Measurements from ENCODE around the gene HIPK3.
"Not testable (repeated sequence)": the region's sequence is repeated elsewhere in the genome, so short reads cannot be mapped to it uniquely, and the experiment has no call there.

HIPK3 gene

GRCh38 chr11:33292311-33292710 lies 35.1 kb downstream of the HIPK3 start:
- in situ Hi-C loops (cut with MboI; ENCODE audit: low pct_unique_long_range_greater_than_20kb, low sequenced_read_pairs) = no loop called here
- no peak for DNase-seq

- no peak for DNase-seq
- in situ Hi-C loops (cut with MboI; ENCODE audit: low pct_unique_long_range_greater_than_20kb, low sequenced_read_pairs) = no loop called here
Observed at GRCh38 chr11:33294224-33294623, 37.0 kb downstream of the HIPK3 start.

GRCh38 chr11:33294797-33295196 lies 37.6 kb downstream of the HIPK3 start:
- in situ Hi-C loops (cut with MboI; ENCODE audit: low pct_unique_long_range_greater_than_20kb, low sequenced_read_pairs) = no loop called here
- no peak for DNase-seq

- in situ Hi-C loops (cut with MboI; ENCODE audit: low pct_unique_long_range_greater_than_20kb, low sequenced_read_pairs) = no loop called here
- DNase-seq = no peak
Observed at GRCh38 chr11:33296695-33297094, 39.5 kb downstream of the HIPK3 start.

GRCh38 chr11:33303541-33303940 lies 46.4 kb downstream of the HIPK3 start:
- DNase-seq = no peak
- in situ Hi-C loops (cut with MboI; ENCODE audit: low pct_unique_long_range_greater_than_20kb, low sequenced_read_pairs) = no loop called here

- in situ Hi-C loops (cut with MboI; ENCODE audit: low pct_unique_long_range_greater_than_20kb, low sequenced_read_pairs); DNase-seq: not testable (repeated sequence)
Observed at GRCh38 chr11:33306821-33307220, 49.6 kb downstream of the HIPK3 start.

- no peak for DNase-seq
- in situ Hi-C loops (cut with MboI; ENCODE audit: low pct_unique_long_range_greater_than_20kb, low sequenced_read_pairs) = no loop called here
Observed at GRCh38 chr11:33307984-33308383, 50.8 kb downstream of the HIPK3 start.

GRCh38 chr11:33309118-33309517 lies 51.9 kb downstream of the HIPK3 start:
- no peak for DNase-seq
- in situ Hi-C loops (cut with MboI; ENCODE audit: low pct_unique_long_range_greater_than_20kb, low sequenced_read_pairs) = no loop called here

GRCh38 chr11:33310720-33311500 lies 53.7 kb downstream of the HIPK3 start:
- in situ Hi-C loops (cut with MboI; ENCODE audit: low pct_unique_long_range_greater_than_20kb, low sequenced_read_pairs) = no loop called here
- DNase-seq = no peak

DNA sequence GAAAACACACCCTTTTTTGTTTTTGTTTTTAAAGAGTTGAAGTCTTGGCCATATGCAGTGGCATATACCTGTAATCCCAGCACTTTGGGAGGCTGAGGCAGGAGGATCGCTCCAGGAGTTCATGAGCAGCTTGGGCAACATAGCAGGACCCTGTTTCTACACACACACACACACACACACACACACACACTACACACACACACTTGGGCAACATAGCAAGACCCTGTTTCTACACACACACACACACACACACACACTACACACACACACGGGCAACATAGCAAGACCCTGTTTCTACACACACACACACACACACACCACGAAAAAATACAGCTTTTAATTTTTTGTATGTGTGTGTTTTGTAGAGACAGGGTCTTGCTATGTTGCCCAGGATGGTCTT lies 54.5 kb downstream of the HIPK3 start:
- DNase-seq = no peak
- in situ Hi-C loops (cut with MboI; ENCODE audit: low pct_unique_long_range_greater_than_20kb, low sequenced_read_pairs) = no loop called here

DNA sequence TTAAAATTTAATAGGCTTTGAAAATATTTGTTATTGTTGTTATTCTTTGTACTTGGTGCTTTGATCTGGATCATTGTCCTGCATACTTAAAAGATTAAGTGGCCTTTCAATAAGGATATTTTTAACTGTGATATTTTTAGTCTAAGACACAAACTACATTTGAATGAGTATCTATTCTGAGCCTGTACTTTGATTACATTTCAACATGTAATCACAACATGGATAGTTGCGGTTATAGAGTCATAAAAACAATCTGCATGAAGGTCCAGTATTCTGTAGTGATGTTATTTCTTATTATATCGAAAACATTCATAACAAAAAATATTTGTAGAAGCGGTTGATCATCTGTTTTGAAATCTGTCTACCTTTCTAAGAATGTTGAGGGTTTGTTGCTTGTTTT lies 58.6 kb downstream of the HIPK3 start:
- in situ Hi-C loops (cut with MboI; ENCODE audit: low pct_unique_long_range_greater_than_20kb, low sequenced_read_pairs) = no loop called here
- DNase-seq = no peak

DNA sequence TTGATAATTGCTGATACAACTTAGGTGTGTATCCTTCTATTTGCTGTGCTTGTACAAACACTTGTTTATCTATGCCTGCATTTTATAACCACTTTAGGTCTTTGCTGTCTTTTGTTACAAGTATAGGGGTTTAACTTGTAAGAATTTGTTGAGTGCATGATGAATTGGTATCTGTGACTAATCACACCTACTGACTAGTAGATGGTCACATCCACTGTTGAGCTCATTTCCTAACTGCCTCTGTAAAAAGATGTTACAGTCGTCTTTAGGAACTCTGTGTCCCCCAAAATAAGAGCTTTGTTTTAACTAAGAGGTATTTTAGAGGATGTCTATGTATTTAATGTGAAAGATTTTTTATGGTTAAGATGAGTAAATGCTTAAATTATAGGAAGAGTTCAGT lies 60.5 kb downstream of the HIPK3 start:
- in situ Hi-C loops (cut with MboI; ENCODE audit: low pct_unique_long_range_greater_than_20kb, low sequenced_read_pairs) = no loop called here
- DNase-seq = no peak

- in situ Hi-C loops (cut with MboI; ENCODE audit: low pct_unique_long_range_greater_than_20kb, low sequenced_read_pairs) = no loop called here
- DNase-seq = peak; percentile 36
Observed at GRCh38 chr11:33320016-33320813, 63.0 kb downstream of the HIPK3 start.

GRCh38 chr11:33320814-33321330 lies 63.7 kb downstream of the HIPK3 start:
- no peak for DNase-seq
- in situ Hi-C loops (cut with MboI; ENCODE audit: low pct_unique_long_range_greater_than_20kb, low sequenced_read_pairs) = no loop called here

- peak; percentile 40 for DNase-seq
- in situ Hi-C loops (cut with MboI; ENCODE audit: low pct_unique_long_range_greater_than_20kb, low sequenced_read_pairs) = no loop called here
Observed at GRCh38 chr11:33321422-33321821, 64.2 kb downstream of the HIPK3 start.

GRCh38 chr11:33323421-33323820 lies 66.2 kb downstream of the HIPK3 start:
- peak; percentile 44 for DNase-seq
- in situ Hi-C loops (cut with MboI; ENCODE audit: low pct_unique_long_range_greater_than_20kb, low sequenced_read_pairs) = no loop called here

DNA sequence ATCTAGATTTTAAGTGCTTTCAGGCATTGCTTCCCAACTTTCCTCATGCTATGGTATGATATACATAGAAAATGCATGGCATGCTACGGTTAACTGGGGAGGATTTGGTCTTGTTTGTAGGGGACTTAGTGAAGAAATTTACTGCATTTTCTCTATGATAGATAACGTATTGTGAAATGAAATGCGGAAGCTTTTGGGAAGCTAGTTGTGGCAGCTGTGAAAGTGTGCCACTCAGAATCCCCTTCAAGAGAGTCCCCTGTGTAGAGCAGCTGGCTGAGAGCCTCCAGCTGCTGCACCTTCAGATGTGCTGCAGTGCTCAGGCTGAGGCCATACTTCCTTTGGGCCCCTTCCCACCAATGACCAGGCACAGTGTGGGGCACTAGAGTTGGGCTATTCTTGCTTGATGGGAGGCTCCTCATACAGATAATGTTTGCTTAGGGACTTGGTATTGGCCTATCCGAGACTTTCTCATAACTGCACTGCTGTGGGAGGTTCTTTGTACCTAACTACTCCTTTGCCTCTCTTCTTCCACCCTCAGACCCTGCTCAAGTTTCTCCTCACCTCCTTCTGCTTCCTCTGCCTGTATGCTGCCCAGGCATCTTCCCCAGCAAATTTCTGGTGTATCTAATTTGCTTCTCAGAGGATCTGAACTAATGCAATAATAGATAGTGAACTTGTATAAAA lies 67.3 kb downstream of the HIPK3 start:
- in situ Hi-C loops (cut with MboI; ENCODE audit: low pct_unique_long_range_greater_than_20kb, low sequenced_read_pairs) = no loop called here
- peak; percentile 32 for DNase-seq

DNA sequence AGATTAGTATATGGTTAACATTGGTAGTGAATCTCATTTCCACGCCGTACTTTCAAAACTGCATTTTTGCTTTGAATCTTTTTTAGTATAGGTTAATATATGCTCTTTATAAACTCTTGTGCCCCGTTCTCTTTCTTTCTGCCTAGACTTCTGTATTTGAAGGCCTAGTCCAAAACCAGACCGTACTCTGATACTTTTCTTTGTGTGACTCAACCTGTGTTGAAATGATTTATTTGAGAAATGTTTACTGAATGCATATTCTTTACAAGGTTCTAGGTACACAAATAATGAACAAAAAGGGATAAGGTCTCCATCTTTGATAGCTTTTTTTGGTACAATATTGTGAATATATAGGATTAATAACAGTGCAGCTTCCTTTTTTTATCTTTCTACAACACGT lies 68.3 kb downstream of the HIPK3 start:
- in situ Hi-C loops (cut with MboI; ENCODE audit: low pct_unique_long_range_greater_than_20kb, low sequenced_read_pairs) = loop anchor here (25.0 kb wide), 1 partner anchor 163 kb away; the partner anchor contains the start of gene CSTF3

DNA sequence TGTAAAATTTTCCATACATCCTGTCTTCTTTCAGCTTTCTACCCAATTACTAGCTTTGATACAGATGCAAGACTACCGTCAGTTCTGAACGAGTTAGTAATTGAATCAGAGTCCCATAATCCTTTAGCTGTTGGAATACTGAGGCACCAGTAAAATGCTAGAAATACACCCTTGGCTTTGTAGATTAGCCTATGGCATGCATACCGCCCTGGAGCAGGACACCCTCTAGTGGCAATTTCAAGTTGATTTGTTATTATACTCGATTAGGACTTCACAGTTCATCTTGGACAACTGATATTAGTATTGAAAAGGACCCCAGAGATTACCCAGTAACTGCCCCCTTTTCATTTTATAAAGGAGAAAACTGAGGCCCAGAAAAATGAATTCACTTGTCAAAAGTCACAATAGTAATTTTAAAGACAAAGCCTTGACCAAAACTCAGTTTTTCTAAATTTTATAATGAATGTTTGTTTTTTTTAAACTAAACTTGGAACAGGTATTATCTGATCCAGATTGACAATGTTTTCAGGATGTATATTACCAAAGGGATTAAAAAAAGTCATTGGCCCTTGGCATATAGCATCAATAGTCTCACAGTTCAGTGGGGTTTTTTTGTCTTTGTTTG lies 72.6 kb downstream of the HIPK3 start:
- in situ Hi-C loops (cut with MboI; ENCODE audit: low pct_unique_long_range_greater_than_20kb, low sequenced_read_pairs) = loop anchor here (25.0 kb wide), 1 partner anchor 168 kb away; the partner anchor contains the start of gene CSTF3
- DNase-seq = peak; percentile 51

More for the DNA sequence above, 68.3 kb downstream of the HIPK3 start:
- DNase-seq = no peak

Data from KBM-7 (cell line).